Measurements from ENCODE around the gene CCL7. TPM values are rescaled to one million over a fixed set of nuclear protein-coding genes. Genes with fewer than 3 reads are reported as not detected.

Gene CCL7
- total RNA-seq, 2 experiments from 2014 or later, result not detected

- POLR2A ChIA-PET, result no interaction called here
- Mint-ChIP-seq H3K4me1 (no peaks in the 10 kb centered on the region), H3K36me3 (no peaks in the 10 kb centered on the region), H3K9me3 (no peaks in the 10 kb centered on the region), H3K27ac (no peak overlapping the region), H3K4me3 (no peak overlapping the region), H3K27me3 (peaks cover 35% of the 10 kb centered on the region)
- no peak for ATAC-seq (ENCODE audit: low read depth)
- no peak for DNase-seq
Observed at GRCh38 chr17:34276826-34277225, 6.8 kb downstream of the CCL7 start.

- no peak overlapping the region for H3K4me3 Mint-ChIP-seq
- POLR2A ChIA-PET, result no interaction called here
- no peaks in the 10 kb centered on the region for H3K4me1 Mint-ChIP-seq
- no peak for DNase-seq
- no peak overlapping the region for H3K27ac Mint-ChIP-seq
- ATAC-seq (ENCODE audit: low read depth), result no peak
- H3K27me3 Mint-ChIP-seq, result peaks cover 28% of the 10 kb centered on the region
- H3K36me3 Mint-ChIP-seq, result no peaks in the 10 kb centered on the region
- H3K9me3 Mint-ChIP-seq, result no peaks in the 10 kb centered on the region
Observed at GRCh38 chr17:34283571-34283970, 13.6 kb downstream of the CCL7 start.

GRCh38 chr17:34285286-34285792 is 15.3 kb downstream of the CCL7 start, which contains the start of gene CCL11:
TSS of gene CCL11 (plus strand) at chr17:34285742. CDS start at chr17:34285809, 67 bp downstream.
- Mint-ChIP-seq H3K27me3 (peaks cover 17% of the 10 kb centered on the region), H3K27ac (no peak within 1 kb of the TSS), H3K9me3 (no peaks in the 10 kb centered on the region), H3K36me3 (no peaks in the 10 kb centered on the region), H3K4me1 (no peaks in the 10 kb centered on the region), H3K4me3 (no peak within 1 kb of the TSS)
- ATAC-seq (ENCODE audit: low read depth), result no peak
- DNase-seq, result no peak
- POLR2A ChIA-PET, result no interaction called here

GRCh38 chr17:34287875-34288274 is 17.9 kb downstream of the CCL7 start:
- Mint-ChIP-seq H3K4me3 (no peak overlapping the region), H3K9me3 (no peaks in the 10 kb centered on the region), H3K27me3 (peaks cover 7% of the 10 kb centered on the region), H3K4me1 (no peaks in the 10 kb centered on the region), H3K27ac (no peak overlapping the region), H3K36me3 (no peaks in the 10 kb centered on the region)
- ATAC-seq (ENCODE audit: low read depth), result no peak
- DNase-seq, result no peak
- POLR2A ChIA-PET, result no interaction called here

GRCh38 chr17:34290586-34290985 is 20.6 kb downstream of the CCL7 start:
- Mint-ChIP-seq H3K27me3 (peaks cover 4% of the 10 kb centered on the region), H3K4me1 (no peaks in the 10 kb centered on the region), H3K36me3 (no peaks in the 10 kb centered on the region), H3K4me3 (no peak overlapping the region), H3K9me3 (no peaks in the 10 kb centered on the region), H3K27ac (no peak overlapping the region)
- no peak for ATAC-seq (ENCODE audit: low read depth)
- POLR2A ChIA-PET, result no interaction called here
- DNase-seq, result no peak

- DNase-seq, result no peak
- ATAC-seq (ENCODE audit: low read depth), result no peak
- Mint-ChIP-seq H3K27ac (no peak overlapping the region), H3K36me3 (no peaks in the 10 kb centered on the region), H3K9me3 (no peaks in the 10 kb centered on the region), H3K4me1 (no peaks in the 10 kb centered on the region), H3K4me3 (no peak overlapping the region), H3K27me3 (peaks cover 2% of the 10 kb centered on the region)
- POLR2A ChIA-PET, result no interaction called here
Observed at GRCh38 chr17:34291721-34292348, 21.8 kb downstream of the CCL7 start.

GRCh38 chr17:34299027-34299426 is 29.0 kb downstream of the CCL7 start:
- Mint-ChIP-seq H3K27ac (no peak overlapping the region), H3K4me1 (peaks cover 4% of the 10 kb centered on the region), H3K27me3 (peaks cover 6% of the 10 kb centered on the region), H3K4me3 (no peak overlapping the region), H3K9me3 (no peaks in the 10 kb centered on the region), H3K36me3 (no peaks in the 10 kb centered on the region)
- ATAC-seq (ENCODE audit: low read depth) (no peak), DNase-seq (no peak)
- POLR2A ChIA-PET, result no interaction called here

GRCh38 chr17:34299956-34300577 is 30.0 kb downstream of the CCL7 start:
- no peaks in the 10 kb centered on the region for H3K36me3 Mint-ChIP-seq
- ATAC-seq (ENCODE audit: low read depth) (no peak), DNase-seq (no peak)
- H3K27me3 Mint-ChIP-seq, result peaks cover 6% of the 10 kb centered on the region
- no peak overlapping the region for H3K27ac Mint-ChIP-seq
- no peaks in the 10 kb centered on the region for H3K9me3 Mint-ChIP-seq
- no peak overlapping the region for H3K4me3 Mint-ChIP-seq
- peaks cover 4% of the 10 kb centered on the region for H3K4me1 Mint-ChIP-seq
- POLR2A ChIA-PET, result no interaction called here

- peaks cover 6% of the 10 kb centered on the region for H3K27me3 Mint-ChIP-seq
- H3K27ac Mint-ChIP-seq, result no peak overlapping the region
- H3K9me3 Mint-ChIP-seq, result no peaks in the 10 kb centered on the region
- H3K4me3 Mint-ChIP-seq, result no peak overlapping the region
- peaks cover 4% of the 10 kb centered on the region for H3K4me1 Mint-ChIP-seq
- H3K36me3 Mint-ChIP-seq, result no peaks in the 10 kb centered on the region
- POLR2A ChIA-PET, result no interaction called here
- DNase-seq (no peak), ATAC-seq (ENCODE audit: low read depth) (no peak)
Observed at GRCh38 chr17:34300652-34301370, 30.8 kb downstream of the CCL7 start.

- DNase-seq (no peak), ATAC-seq (ENCODE audit: low read depth) (no peak)
- H3K27ac Mint-ChIP-seq, result no peak overlapping the region
- peaks cover 5% of the 10 kb centered on the region for H3K4me1 Mint-ChIP-seq
- H3K27me3 Mint-ChIP-seq, result peaks cover 9% of the 10 kb centered on the region
- POLR2A ChIA-PET, result no interaction called here
- H3K36me3 Mint-ChIP-seq, result no peaks in the 10 kb centered on the region
- H3K9me3 Mint-ChIP-seq, result no peaks in the 10 kb centered on the region
- H3K4me3 Mint-ChIP-seq, result no peak overlapping the region
Observed at GRCh38 chr17:34301986-34302385, 32.0 kb downstream of the CCL7 start.

GRCh38 chr17:34302636-34303035 is 32.6 kb downstream of the CCL7 start:
- peaks cover 9% of the 10 kb centered on the region for H3K4me1 Mint-ChIP-seq
- ATAC-seq (ENCODE audit: low read depth) (no peak), DNase-seq (no peak)
- H3K9me3 Mint-ChIP-seq, result no peaks in the 10 kb centered on the region
- H3K36me3 Mint-ChIP-seq, result no peaks in the 10 kb centered on the region
- no peak overlapping the region for H3K27ac Mint-ChIP-seq
- peaks cover 9% of the 10 kb centered on the region for H3K27me3 Mint-ChIP-seq
- POLR2A ChIA-PET, result no interaction called here
- H3K4me3 Mint-ChIP-seq, result no peak overlapping the region

- POLR2A ChIA-PET, result no interaction called here
- H3K4me3 Mint-ChIP-seq, result no peak overlapping the region
- no peaks in the 10 kb centered on the region for H3K36me3 Mint-ChIP-seq
- ATAC-seq (ENCODE audit: low read depth) (no peak), DNase-seq (no peak)
- H3K27me3 Mint-ChIP-seq, result peaks cover 4% of the 10 kb centered on the region
- H3K4me1 Mint-ChIP-seq, result peaks cover 9% of the 10 kb centered on the region
- H3K27ac Mint-ChIP-seq, result no peak overlapping the region
- no peaks in the 10 kb centered on the region for H3K9me3 Mint-ChIP-seq
Observed at GRCh38 chr17:34303606-34304005, 33.6 kb downstream of the CCL7 start.

GRCh38 chr17:34305061-34305460 is 35.0 kb downstream of the CCL7 start:
- Mint-ChIP-seq H3K27ac (no peak overlapping the region), H3K27me3 (peaks cover 6% of the 10 kb centered on the region), H3K4me1 (peaks cover 11% of the 10 kb centered on the region), H3K9me3 (no peaks in the 10 kb centered on the region), H3K36me3 (no peaks in the 10 kb centered on the region), H3K4me3 (no peak overlapping the region)
- ATAC-seq (ENCODE audit: low read depth), result no peak
- no peak for DNase-seq
- POLR2A ChIA-PET, result interaction anchor here (0.5 kb wide), 1 partner anchor 26 kb away, joined by 4 read pairs; no protein-coding TSS in a partner anchor

- H3K9me3 Mint-ChIP-seq, result no peaks in the 10 kb centered on the region
- H3K27ac Mint-ChIP-seq, result no peak overlapping the region
- ATAC-seq (ENCODE audit: low read depth) (no peak), DNase-seq (no peak)
- H3K36me3 Mint-ChIP-seq, result no peaks in the 10 kb centered on the region
- H3K4me3 Mint-ChIP-seq, result no peak overlapping the region
- peaks cover 11% of the 10 kb centered on the region for H3K4me1 Mint-ChIP-seq
- POLR2A ChIA-PET, result no interaction called here
- H3K27me3 Mint-ChIP-seq, result peaks cover 6% of the 10 kb centered on the region
Observed at GRCh38 chr17:34305606-34306005, 35.6 kb downstream of the CCL7 start.

Data from activated naive CD8-positive, alpha-beta T cell treated with anti-CD3 and anti-CD28 coated beads, Interleukin-2, amount 10 ng/mL, durations not matched to agents 7 days and 5 days (primary cell).